Gastroesophageal sphincter (tissue), 3 donors: ENCODE measurements around the gene FOXN3.
"Not testable (repeated sequence)": the region's sequence is repeated elsewhere in the genome, so short reads cannot be mapped to it uniquely, and the experiment has no call there.

ENCODE experiments used
- EP300 ChIP-seq: sonication (generic); formaldehyde crosslinking; IDR thresholded peaks from one replicate; pipeline ENCODE4 v1.6.1; 2017; ENCODE audit warnings: antibody characterized with exemption, mild to moderate bottlenecking
- POLR2AphosphoS5 ChIP-seq: sonication (generic); formaldehyde crosslinking; IDR thresholded peaks from one replicate; pipeline ENCODE4 v1.6.1; 2017; ENCODE audit warnings: antibody characterized with exemption
- TF ChIP-seq, protein P1 (sequence below), 4 experiments: fragments of 200-600 bp in 2 of 4; fragments of 450-650 bp in 2 of 4; sonication (generic) in 1 of 4; IDR thresholded peaks; one replicate each; pipeline ENCODE4 v1.5.1; 2017 to 2019; ENCODE audit warnings: antibody characterized with exemption in 4 of 4, mild to moderate bottlenecking in 2 of 4, moderate library complexity in 2 of 4

DNA sequence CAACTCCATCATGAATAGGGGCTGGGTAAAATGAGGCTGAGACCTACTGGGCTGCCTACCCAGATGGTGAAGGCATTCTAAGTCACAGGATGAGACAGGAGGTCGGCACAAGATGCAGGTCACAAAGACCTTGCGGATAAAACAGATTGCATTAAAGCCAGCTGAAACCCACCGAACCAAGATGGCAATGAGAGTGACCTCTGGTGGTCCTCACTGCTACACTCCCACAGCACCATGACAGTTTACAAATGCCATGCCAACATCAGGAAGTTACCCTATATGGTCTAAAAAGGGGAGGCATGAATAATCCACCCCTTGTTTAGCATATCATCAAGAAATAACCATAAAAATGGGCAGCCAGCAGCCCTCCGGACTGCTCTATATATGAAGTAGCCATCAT lies 122.6 kb downstream of the FOXN3 start:
- TF ChIP-seq, protein P1, sequence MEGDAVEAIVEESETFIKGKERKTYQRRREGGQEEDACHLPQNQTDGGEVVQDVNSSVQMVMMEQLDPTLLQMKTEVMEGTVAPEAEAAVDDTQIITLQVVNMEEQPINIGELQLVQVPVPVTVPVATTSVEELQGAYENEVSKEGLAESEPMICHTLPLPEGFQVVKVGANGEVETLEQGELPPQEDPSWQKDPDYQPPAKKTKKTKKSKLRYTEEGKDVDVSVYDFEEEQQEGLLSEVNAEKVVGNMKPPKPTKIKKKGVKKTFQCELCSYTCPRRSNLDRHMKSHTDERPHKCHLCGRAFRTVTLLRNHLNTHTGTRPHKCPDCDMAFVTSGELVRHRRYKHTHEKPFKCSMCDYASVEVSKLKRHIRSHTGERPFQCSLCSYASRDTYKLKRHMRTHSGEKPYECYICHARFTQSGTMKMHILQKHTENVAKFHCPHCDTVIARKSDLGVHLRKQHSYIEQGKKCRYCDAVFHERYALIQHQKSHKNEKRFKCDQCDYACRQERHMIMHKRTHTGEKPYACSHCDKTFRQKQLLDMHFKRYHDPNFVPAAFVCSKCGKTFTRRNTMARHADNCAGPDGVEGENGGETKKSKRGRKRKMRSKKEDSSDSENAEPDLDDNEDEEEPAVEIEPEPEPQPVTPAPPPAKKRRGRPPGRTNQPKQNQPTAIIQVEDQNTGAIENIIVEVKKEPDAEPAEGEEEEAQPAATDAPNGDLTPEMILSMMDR (IDR thresholded peaks at IDR 0.05): not testable (repeated sequence)
- TF ChIP-seq POLR2AphosphoS5, EP300: not testable (repeated sequence)
